ENCODE results near the gene MAML3. TPM values are rescaled to one million over a fixed set of nuclear protein-coding genes. Genes with fewer than 3 reads are reported as not detected.

The MAML3 gene
- polyA plus RNA-seq, 4 donors, result 13.5 to 17.9 (median 16.5) TPM

GRCh38 chr4:140157341-140157740 lies 3.4 kb upstream of the MAML3 start:
- DNase-seq (ENCODE audit: low read depth in 4 of 4, low spot score in 3 of 4), result no peak

- DNase-seq (ENCODE audit: low read depth in 4 of 4, low spot score in 3 of 4), result no peak
Observed at GRCh38 chr4:140156529-140157171, 2.7 kb upstream of the MAML3 start.

DNA sequence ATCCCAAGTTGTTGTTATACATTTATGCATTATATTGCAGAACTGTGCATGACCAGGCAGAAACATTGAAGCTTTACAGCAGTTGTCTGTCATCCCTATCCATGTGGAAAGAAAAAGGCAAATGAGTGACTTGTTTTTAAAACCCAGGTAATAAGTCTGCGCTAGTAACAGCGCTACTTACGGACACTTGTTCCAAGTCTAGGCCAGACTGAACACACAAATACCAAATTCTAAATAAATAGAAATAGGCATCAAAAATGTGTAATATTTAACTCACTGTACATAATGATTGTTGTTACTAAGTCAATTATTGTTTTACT lies 548 bp upstream of the MAML3 start:
- DNase-seq (ENCODE audit: low read depth in 4 of 4, low spot score in 3 of 4), result no peak

- no peak for DNase-seq (ENCODE audit: low read depth in 4 of 4, low spot score in 3 of 4)
Observed at GRCh38 chr4:140153419-140153717, 616 bp downstream of the MAML3 start.

DNA sequence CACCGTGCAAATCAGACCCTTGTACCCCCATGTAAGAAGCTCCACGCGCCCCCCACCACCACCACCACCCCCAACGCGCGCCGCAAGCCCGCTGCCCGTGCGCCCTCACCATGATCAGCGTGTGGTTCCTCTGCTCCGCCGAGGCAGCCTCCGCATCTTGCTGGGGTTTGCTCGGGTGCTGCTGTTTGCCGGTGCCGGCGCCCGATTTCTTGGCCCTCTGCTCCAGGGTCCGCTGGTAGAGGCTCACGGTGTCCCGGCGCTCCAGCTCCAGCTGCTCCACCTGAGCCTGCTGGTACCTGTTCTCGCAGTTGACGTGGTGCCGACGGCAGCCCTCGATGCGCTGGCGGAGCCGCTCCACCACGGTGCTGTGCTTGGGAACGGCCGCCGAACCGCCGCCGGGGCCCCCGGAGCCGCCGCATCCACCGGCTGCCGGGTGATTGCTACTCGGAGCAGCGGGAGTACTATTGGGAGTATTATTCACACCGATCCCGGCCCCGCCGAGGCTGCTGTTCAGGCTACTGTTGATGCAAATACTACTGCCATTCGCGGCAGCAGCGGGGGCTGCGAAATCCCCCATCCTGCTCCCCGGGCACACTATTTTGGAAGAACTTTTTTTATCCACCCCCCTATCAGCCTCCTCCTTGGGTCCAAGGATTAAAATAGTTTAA lies 1.1 kb downstream of the MAML3 start:
- no peak for DNase-seq (ENCODE audit: low read depth in 4 of 4, low spot score in 3 of 4)

GRCh38 chr4:140152013-140152703 lies 1.8 kb downstream of the MAML3 start:
- DNase-seq (ENCODE audit: low read depth in 4 of 4, low spot score in 3 of 4), result no peak

DNA sequence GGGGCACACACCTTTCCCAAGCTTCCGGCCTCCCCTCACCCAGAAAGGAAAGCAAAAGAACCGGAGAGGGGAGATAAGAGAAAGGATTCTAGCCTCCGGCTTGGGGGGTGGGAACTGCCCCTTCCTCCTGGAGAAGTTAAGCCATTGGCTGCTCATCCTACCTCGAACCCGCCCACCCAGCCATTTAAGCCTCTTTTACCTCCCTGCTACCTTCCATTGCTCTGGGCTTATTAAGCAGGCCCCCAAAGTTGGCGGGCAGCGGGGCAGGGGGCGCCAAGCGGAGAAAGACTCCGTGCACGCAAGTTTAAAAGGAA lies 2.3 kb downstream of the MAML3 start:
- DNase-seq (ENCODE audit: low read depth in 4 of 4, low spot score in 3 of 4), result peak in 3 of 4 donors; percentile 82 to 90 (median 87)

DNA sequence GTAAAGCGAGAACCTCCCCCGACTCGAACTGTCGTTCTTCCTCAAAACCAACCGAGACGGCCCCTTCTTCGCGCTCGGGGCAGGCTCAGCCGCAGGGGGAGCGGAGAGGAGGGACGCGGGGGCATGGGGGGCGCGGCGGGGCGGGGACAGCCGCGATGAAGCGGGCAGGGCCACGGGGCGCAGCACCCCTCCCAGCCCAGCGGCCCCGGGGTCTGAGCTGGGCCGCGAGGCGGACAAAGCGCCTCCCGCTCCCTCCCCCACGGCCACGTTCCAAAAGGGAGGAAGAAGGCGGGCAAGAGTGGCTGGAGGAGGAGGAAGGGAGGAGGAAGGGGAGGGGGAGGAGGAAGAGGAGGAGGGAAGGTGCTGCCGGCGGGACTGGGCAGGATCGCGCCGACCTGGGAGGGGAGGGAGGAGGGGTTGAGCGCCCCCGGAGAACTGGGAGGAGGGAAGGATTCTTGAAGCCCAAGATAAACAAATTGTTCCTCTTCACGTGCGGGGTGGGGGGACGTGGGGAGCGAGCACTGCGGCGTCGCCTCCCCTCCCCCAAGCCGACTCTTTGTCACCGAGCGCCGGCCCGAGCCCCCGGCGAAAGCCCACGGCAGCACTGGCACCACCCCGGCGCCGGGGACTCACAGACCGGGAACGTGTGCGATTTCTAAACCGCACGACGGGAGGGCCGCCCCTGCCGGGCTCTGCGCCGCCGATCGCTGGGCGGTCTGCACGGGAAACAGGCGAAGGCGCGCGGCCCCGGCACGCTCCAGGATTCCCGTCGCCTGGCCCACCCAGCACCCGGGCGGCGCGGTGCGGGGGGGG lies 2.9 kb downstream of the MAML3 start:
- DNase-seq (ENCODE audit: low read depth in 4 of 4, low spot score in 3 of 4), result peak; percentile 89 to 94 (median 90)

- DNase-seq (ENCODE audit: low read depth in 4 of 4, low spot score in 3 of 4), result no peak
Observed at GRCh38 chr4:140150636-140150885, 3.4 kb downstream of the MAML3 start.

GRCh38 chr4:140149846-140150635 lies 3.9 kb downstream of the MAML3 start:
- no peak for DNase-seq (ENCODE audit: low read depth in 4 of 4, low spot score in 3 of 4)

DNA sequence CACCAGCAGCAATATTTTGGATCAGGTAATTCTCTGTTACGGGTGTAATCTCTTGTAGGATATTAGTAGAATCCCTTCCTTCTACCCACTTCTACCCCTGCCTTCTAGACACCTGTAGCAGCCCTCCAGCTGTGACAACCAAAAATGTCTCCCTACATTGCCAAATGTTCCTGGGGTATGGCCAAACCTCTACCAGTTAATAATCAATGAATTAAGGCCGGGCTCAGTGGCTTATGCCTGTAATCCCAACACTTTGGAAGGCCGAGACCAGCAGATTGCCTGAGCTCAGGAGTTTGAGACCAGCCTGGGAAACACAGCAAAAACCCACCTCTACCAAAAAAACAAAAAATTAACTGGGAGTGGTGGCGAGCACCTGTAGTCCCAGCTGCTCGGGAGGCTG lies 9.9 kb downstream of the MAML3 start:
- no peak for DNase-seq (ENCODE audit: low read depth in 4 of 4, low spot score in 3 of 4)

DNA sequence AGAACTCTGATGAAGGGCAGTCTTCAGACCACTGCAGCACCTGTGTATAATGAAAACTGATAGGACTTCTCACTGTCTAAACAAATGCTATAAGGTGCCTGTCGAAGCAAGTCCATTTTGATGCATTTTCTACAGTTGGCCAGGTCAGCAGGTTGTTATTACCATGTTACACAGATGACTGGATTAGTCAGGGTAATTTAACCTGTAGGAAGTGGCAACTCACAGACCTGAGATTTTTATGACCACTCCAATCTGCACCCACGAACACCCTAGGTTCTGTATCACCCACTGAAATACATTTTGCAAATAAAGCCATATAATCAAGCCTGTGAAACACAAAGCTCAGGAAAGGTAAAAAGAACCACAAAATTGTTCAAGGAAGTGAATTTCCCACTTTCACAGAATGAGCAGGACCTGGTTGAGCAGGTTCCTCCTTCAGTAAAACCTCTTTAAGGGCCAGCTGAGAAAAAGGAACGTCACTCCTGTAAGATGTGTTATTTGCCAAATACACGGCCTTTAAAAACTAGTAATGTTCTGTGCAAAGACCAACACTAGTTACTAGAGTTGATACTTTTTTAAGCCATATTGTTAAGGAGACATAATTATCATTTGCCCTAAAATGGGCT lies 12.7 kb downstream of the MAML3 start:
- no peak for DNase-seq (ENCODE audit: low read depth in 4 of 4, low spot score in 3 of 4)

DNA sequence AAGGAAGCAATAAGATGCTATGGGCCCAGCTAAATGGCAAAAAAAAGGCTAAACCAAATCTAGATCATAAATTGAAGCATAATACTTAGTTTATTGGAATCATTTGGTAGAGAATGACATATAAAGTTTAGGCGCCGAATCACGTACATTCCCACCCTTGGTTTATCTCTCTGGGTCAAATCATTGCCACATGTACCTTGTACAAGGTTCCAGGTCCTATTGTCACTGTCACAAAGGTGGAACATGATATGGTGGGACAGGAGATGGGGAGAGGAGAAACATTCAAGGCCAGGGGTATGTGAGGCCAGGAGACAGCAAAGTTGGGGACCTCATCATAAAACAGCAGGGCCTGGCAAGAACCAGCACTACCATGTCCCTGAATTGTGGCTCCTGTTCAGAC lies 13.4 kb downstream of the MAML3 start:
- no peak for DNase-seq (ENCODE audit: low read depth in 4 of 4, low spot score in 3 of 4)

DNA sequence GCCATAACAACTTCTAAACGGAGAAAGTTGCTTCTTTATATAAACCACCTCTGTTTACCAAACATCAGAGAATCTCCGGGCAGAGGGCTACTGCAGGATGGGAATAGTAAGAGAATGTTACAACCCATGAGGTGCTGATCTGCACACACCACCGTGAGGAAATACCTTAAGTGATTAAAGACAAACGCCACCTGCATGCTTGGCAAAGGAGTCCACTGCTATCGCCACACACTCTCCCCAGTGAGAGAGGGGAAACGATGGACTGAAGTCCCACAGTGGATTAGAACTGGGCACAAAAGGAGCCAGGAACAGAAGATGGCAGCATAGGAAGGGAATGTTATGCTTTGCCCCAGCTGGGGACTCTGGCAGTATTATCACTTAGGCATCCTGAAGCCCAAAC lies 15.6 kb downstream of the MAML3 start:
- no peak for DNase-seq (ENCODE audit: low read depth in 4 of 4, low spot score in 3 of 4)

DNA sequence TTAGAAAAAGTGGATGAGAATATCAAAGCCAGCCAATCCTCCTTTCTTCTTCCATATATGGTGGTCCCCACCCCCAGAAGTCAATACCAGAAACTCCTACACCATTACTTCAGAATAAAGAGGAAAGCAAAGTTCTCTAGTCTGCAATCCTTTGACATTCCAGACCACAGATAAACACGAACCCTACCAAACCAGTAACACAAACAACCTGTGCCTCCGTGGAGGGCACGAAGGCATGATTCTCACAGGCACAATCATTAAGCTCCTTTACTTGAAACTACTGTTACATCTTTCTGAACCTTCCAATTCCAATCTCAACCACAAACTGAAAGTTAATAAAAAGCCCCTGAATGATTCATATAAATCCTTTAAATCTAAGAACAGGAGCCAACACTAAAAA lies 16.3 kb downstream of the MAML3 start:
- DNase-seq (ENCODE audit: low read depth in 4 of 4, low spot score in 3 of 4), result no peak

- DNase-seq (ENCODE audit: low read depth in 4 of 4, low spot score in 3 of 4), result no peak
Observed at GRCh38 chr4:140136509-140136908, 17.5 kb downstream of the MAML3 start.

- DNase-seq (ENCODE audit: low read depth in 4 of 4, low spot score in 3 of 4), result peak in 1 of 4 donors; percentile 65
Observed at GRCh38 chr4:140135529-140136088, 18.4 kb downstream of the MAML3 start.

DNA sequence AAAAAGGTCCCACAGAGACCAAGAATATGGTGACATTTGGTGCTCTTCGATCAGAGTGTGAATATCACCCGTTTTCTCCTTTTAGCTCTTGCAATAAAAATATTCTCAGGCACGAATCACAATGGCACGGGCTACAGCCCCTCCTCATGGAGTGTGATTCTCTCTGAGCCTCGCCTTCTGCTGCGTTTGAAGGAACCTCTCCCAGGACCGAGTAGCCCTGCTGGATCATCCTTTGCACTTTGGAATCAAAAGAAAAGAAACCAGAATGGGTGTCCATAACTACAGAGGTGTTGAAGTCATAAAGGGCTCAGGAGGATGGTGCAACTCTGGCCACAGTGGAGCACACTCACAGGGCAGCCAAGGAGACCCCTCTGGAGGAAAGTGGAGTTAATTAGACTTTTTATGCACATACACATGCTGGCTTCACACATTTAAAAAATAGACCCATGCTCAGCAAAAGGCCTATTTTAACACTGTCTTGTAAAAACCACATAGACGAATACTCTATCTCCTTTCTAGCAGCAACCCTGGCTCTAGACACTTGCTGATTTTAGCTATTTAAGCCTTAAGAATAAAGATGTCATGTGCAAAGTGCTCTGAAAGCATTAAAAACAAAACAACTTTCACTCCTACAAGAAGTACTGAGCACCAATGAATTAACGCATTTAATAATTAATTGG lies 19.1 kb downstream of the MAML3 start:
- DNase-seq (ENCODE audit: low read depth in 4 of 4, low spot score in 3 of 4), result no peak

DNA sequence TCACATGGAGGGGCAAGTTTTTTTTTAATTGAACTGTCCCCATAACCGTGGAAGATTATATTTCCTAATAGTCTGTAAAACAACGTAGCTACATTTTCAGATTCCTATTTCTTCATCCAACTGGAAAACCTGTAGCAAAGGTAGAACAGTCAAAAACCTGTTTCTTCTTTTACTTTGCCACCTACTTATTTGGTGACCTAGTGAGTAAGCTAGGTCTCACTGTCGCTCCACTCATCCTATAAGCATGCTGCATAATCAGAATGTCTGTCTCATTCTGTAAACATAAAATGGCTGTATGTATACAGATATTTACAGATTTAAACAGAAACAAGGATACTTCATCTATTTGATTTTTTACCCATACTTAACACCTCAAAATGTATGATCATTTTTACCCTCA lies 20.4 kb downstream of the MAML3 start:
- no peak for DNase-seq (ENCODE audit: low read depth in 4 of 4, low spot score in 3 of 4)

- DNase-seq (ENCODE audit: low read depth in 4 of 4, low spot score in 3 of 4), result no peak
Observed at GRCh38 chr4:140131675-140132229, 22.2 kb downstream of the MAML3 start.

Data from left renal pelvis (tissue), 4 donors.